SK-N-SH treated with all-trans-retinoic acid at 6 μM for 48 hours (cell line): Measurements from ENCODE around the gene DNAJB2.

Experiments
- ATAC-seq: fragments of 200-7000 bp; cut with Tn5 transposase; 3 replicates; pipeline ENCODE4 v1.9.1; 2020; ENCODE audit warnings: mild to moderate bottlenecking, moderate library complexity
- ARNTL ChIP-seq: fragments of 450-650 bp; formaldehyde crosslinking; IDR thresholded peaks from 2 replicates; pipeline ENCODE4 v1.5.0; 2020; ENCODE audit warnings: low read depth, mild to moderate bottlenecking, moderate library complexity, borderline replicate concordance
- BACH2 ChIP-seq: fragments of 250-450 bp; sonication (Bioruptor Pico); IDR thresholded peaks from 2 replicates; pipeline ENCODE4 v1.9.0; 2021; ENCODE audit warnings: mild to moderate bottlenecking, borderline replicate concordance
- CSDC2 ChIP-seq: fragments of 250-450 bp; sonication (Bioruptor Pico); IDR thresholded peaks from 2 replicates; pipeline ENCODE4 v1.5.0; 2020; ENCODE audit warnings: mild to moderate bottlenecking, moderate library complexity
- CSRNP3 ChIP-seq: fragments of 250-450 bp; sonication (Bioruptor Pico); IDR thresholded peaks from 2 replicates; pipeline ENCODE4 v1.5.1; 2021; ENCODE audit warnings: mild to moderate bottlenecking, moderate library complexity
- ESRRG ChIP-seq: fragments of 250-450 bp; sonication (Bioruptor Pico); IDR thresholded peaks from 2 replicates; pipeline ENCODE4 v1.6.1; 2021; ENCODE audit warnings: mild to moderate bottlenecking
- GLIS3 ChIP-seq: fragments of 250-450 bp; sonication (Bioruptor Pico); IDR thresholded peaks from 2 replicates; pipeline ENCODE4 v1.5.0; 2020; ENCODE audit warnings: mild to moderate bottlenecking, moderate library complexity
- ISL1 ChIP-seq: fragments of 250-450 bp; sonication (Bioruptor Pico); IDR thresholded peaks from 2 replicates; pipeline ENCODE4 v2.1.2; 2022; ENCODE audit warnings: mild to moderate bottlenecking, moderate library complexity
- OSR1 ChIP-seq: fragments of 250-450 bp; sonication (Bioruptor Pico); IDR thresholded peaks from 2 replicates; pipeline ENCODE4 v1.8.0; 2022; ENCODE audit warnings: moderate library complexity, mild to moderate bottlenecking, inconsistent platforms
- PATZ1 ChIP-seq: fragments of 250-450 bp; sonication (Bioruptor Pico); IDR thresholded peaks from 2 replicates; pipeline ENCODE4 v1.8.0; 2020; ENCODE audit warnings: mild to moderate bottlenecking, moderate library complexity, borderline replicate concordance
- PPARA ChIP-seq: fragments of 250-450 bp; sonication (Bioruptor Pico); IDR thresholded peaks from 2 replicates; pipeline ENCODE4 v1.5.0; 2020; ENCODE audit warnings: mild to moderate bottlenecking, borderline replicate concordance
- RARB ChIP-seq: fragments of 250-450 bp; sonication (Bioruptor Pico); IDR thresholded peaks from 2 replicates; pipeline ENCODE4 v1.8.0; 2021; ENCODE audit warnings: mild to moderate bottlenecking, moderate library complexity
- SNAI2 ChIP-seq: fragments of 250-450 bp; sonication (Bioruptor Pico); IDR thresholded peaks from 2 replicates; pipeline ENCODE4 v1.5.0; 2020; ENCODE audit warnings: mild to moderate bottlenecking, moderate library complexity
- TCF4 ChIP-seq: fragments of 250-450 bp; sonication (Bioruptor Pico); IDR thresholded peaks from 2 replicates; pipeline ENCODE4 v1.8.0; 2021; ENCODE audit warnings: mild to moderate bottlenecking, moderate library complexity, borderline replicate concordance
- TOX ChIP-seq: fragments of 250-450 bp; sonication (Bioruptor Pico); IDR thresholded peaks from 2 replicates; pipeline ENCODE4 v1.8.0; 2021; ENCODE audit warnings: mild to moderate bottlenecking, moderate library complexity, borderline replicate concordance
- ZC3H10 ChIP-seq: fragments of 250-450 bp; sonication (Bioruptor Pico); IDR thresholded peaks from 2 replicates; pipeline ENCODE4 v1.5.1; 2021; ENCODE audit warnings: mild to moderate bottlenecking, moderate library complexity
- ZFP3 ChIP-seq: fragments of 250-450 bp; sonication (Bioruptor Pico); IDR thresholded peaks from 2 replicates; pipeline ENCODE4 v1.5.0; 2020; ENCODE audit warnings: mild to moderate bottlenecking, moderate library complexity
- ZFP30 ChIP-seq: fragments of 450-650 bp; formaldehyde crosslinking; IDR thresholded peaks from 2 replicates; pipeline ENCODE4 v1.5.0; 2022; ENCODE audit warnings: mild to moderate bottlenecking, moderate library complexity
- ZNF565 ChIP-seq: fragments of 450-650 bp; formaldehyde crosslinking; conservative IDR thresholded peaks from 2 replicates; pipeline ENCODE4 v1.5.0; 2020; ENCODE audit warnings: low read depth, mild to moderate bottlenecking, moderate library complexity
- ZNF70 ChIP-seq: fragments of 450-650 bp; formaldehyde crosslinking; IDR thresholded peaks from 2 replicates; pipeline ENCODE4 v1.5.0; 2020; ENCODE audit warnings: mild to moderate bottlenecking, moderate library complexity
- ZNF8 ChIP-seq: fragments of 450-650 bp; formaldehyde crosslinking; IDR thresholded peaks from 2 replicates; pipeline ENCODE4 v1.5.0; 2020; ENCODE audit warnings: mild to moderate bottlenecking, moderate library complexity
- TF ChIP-seq, protein P1 (sequence below): fragments of 250-450 bp; sonication (Bioruptor Pico); IDR thresholded peaks from 2 replicates; pipeline ENCODE4 v1.5.0; 2020; ENCODE audit warnings: mild to moderate bottlenecking, moderate library complexity
- TF ChIP-seq, protein P2 (sequence below): fragments of 250-450 bp; sonication (Bioruptor Pico); IDR thresholded peaks from 2 replicates; pipeline ENCODE4 v1.5.1; 2020; ENCODE audit warnings: low read depth, mild to moderate bottlenecking, moderate library complexity
- TF ChIP-seq, protein P3 (sequence below): fragments of 250-450 bp; sonication (Bioruptor Pico); IDR thresholded peaks from 2 replicates; pipeline ENCODE4 v1.8.0; 2021; ENCODE audit warnings: low read depth, mild to moderate bottlenecking, moderate library complexity, borderline replicate concordance

DNAJB2 gene

DNA sequence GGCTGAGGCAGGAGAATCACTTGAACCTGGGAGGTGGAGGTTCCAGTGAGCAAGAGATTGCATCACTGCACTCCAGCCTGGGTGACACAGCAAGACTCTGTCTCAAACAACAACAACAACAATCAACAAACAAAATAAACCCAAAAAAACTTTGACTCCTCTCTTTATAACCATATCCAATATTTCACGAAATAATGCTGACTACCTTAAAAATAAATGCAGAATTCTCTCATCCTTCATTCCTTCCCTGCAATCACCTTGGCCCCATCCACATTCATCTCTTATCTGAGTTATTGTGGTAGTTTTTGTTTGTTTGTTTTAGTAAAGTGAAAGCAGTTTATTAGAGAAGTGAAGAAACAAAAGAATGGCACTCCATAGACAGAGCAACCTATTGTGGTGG lies 26.9 kb downstream of the DNAJB2 start:
- ATAC-seq: no peak
- no peak for TF ChIP-seq ZNF70 (CRISPR knock-in tag)
- TF ChIP-seq CSDC2 (CRISPR knock-in tag): no peak
- no peak for TF ChIP-seq BACH2
- TF ChIP-seq OSR1 (CRISPR knock-in tag): no peak
- TF ChIP-seq TOX (CRISPR knock-in tag): no peak
- TF ChIP-seq ARNTL (CRISPR knock-in tag): no peak
- TF ChIP-seq ZFP3 (CRISPR knock-in tag): no peak
- no peak for TF ChIP-seq SNAI2
- TF ChIP-seq PPARA: no peak
- TF ChIP-seq ZNF8 (CRISPR knock-in tag): no peak
- TF ChIP-seq, protein P1, sequence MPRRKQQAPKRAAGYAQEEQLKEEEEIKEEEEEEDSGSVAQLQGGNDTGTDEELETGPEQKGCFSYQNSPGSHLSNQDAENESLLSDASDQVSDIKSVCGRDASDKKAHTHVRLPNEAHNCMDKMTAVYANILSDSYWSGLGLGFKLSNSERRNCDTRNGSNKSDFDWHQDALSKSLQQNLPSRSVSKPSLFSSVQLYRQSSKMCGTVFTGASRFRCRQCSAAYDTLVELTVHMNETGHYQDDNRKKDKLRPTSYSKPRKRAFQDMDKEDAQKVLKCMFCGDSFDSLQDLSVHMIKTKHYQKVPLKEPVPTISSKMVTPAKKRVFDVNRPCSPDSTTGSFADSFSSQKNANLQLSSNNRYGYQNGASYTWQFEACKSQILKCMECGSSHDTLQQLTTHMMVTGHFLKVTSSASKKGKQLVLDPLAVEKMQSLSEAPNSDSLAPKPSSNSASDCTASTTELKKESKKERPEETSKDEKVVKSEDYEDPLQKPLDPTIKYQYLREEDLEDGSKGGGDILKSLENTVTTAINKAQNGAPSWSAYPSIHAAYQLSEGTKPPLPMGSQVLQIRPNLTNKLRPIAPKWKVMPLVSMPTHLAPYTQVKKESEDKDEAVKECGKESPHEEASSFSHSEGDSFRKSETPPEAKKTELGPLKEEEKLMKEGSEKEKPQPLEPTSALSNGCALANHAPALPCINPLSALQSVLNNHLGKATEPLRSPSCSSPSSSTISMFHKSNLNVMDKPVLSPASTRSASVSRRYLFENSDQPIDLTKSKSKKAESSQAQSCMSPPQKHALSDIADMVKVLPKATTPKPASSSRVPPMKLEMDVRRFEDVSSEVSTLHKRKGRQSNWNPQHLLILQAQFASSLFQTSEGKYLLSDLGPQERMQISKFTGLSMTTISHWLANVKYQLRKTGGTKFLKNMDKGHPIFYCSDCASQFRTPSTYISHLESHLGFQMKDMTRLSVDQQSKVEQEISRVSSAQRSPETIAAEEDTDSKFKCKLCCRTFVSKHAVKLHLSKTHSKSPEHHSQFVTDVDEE (CRISPR knock-in tag): no peak
- TF ChIP-seq CSRNP3 (CRISPR knock-in tag): no peak
- TF ChIP-seq RARB (CRISPR knock-in tag): no peak
- TF ChIP-seq ZNF565 (CRISPR knock-in tag): no peak
- TF ChIP-seq, protein P2, sequence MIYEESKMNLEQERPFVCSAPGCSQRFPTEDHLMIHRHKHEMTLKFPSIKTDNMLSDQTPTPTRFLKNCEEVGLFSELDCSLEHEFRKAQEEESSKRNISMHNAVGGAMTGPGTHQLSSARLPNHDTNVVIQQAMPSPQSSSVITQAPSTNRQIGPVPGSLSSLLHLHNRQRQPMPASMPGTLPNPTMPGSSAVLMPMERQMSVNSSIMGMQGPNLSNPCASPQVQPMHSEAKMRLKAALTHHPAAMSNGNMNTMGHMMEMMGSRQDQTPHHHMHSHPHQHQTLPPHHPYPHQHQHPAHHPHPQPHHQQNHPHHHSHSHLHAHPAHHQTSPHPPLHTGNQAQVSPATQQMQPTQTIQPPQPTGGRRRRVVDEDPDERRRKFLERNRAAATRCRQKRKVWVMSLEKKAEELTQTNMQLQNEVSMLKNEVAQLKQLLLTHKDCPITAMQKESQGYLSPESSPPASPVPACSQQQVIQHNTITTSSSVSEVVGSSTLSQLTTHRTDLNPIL (CRISPR knock-in tag): no peak
- TF ChIP-seq ISL1: no peak
- no peak for TF ChIP-seq ESRRG
- TF ChIP-seq TCF4 (CRISPR knock-in tag): no peak

DNA sequence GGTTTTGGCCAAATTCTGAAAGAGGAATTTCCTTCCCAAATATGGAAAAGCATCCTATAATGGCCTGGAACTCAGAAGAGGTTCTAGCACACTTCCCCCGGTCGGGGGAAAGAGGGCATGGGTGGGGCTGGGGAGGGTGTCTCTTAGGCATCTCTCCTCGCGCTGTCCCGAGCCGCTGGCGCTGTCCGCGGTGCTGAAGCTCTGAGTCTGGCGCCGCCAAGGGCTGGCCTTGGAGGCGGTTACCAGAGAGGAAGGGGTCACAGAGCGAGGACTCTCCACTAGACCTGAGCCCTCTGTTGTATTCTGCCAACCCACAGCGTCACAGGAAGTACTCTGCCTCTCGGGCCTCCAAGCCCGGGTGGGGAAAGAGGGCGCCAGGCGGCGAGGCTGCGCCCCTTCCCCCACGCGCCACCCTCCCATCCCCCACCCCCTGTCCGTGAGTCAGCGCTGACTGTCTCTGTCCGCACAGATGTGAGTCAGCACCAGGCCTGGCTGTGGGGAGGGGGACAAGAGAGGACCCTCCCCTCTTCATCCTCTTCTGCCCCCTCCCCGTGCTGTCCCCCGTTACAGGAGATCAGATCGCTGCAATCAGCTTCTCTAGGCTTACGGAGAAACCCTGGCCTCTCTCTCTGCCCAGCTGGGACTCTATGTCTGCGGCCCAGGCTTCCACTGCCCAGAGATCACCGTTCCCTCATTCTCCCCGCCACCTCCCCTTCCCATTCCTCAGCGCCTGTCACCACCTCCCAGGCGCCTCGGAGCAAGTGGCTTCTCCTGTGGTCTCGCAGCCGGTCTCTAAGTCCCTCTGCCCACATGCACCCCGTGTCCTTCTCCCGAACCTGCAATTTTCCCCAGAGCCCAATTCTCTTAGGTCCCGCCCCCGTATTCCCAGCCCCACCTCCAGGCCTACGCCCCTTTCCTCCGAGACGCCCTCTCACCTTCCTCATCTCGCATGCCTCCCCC lies 29.3 kb downstream of the DNAJB2 start:
- ATAC-seq: peak; percentile 96
- TF ChIP-seq, protein P2 (CRISPR knock-in tag): no peak
- TF ChIP-seq SNAI2 (no peak), CSDC2 (CRISPR knock-in tag) (peak; percentile 89; the same call in 1 of the 2 replicates), ZC3H10 (no peak), TCF4 (CRISPR knock-in tag) (no peak), TOX (CRISPR knock-in tag) (no peak), PATZ1 (CRISPR knock-in tag) (no peak), ZNF565 (CRISPR knock-in tag) (no peak), ZNF70 (CRISPR knock-in tag) (no peak), ZNF8 (CRISPR knock-in tag) (no peak), ARNTL (CRISPR knock-in tag) (no peak), CSRNP3 (CRISPR knock-in tag) (no peak), BACH2 (no peak), ISL1 (no peak), ZFP3 (CRISPR knock-in tag) (peak; percentile 50; the same call in 1 of the 2 replicates), OSR1 (CRISPR knock-in tag) (no peak), RARB (CRISPR knock-in tag) (no peak), ESRRG (no peak), GLIS3 (CRISPR knock-in tag) (no peak), ZFP30 (CRISPR knock-in tag) (no peak), PPARA (no peak)
- TF ChIP-seq, protein P3, sequence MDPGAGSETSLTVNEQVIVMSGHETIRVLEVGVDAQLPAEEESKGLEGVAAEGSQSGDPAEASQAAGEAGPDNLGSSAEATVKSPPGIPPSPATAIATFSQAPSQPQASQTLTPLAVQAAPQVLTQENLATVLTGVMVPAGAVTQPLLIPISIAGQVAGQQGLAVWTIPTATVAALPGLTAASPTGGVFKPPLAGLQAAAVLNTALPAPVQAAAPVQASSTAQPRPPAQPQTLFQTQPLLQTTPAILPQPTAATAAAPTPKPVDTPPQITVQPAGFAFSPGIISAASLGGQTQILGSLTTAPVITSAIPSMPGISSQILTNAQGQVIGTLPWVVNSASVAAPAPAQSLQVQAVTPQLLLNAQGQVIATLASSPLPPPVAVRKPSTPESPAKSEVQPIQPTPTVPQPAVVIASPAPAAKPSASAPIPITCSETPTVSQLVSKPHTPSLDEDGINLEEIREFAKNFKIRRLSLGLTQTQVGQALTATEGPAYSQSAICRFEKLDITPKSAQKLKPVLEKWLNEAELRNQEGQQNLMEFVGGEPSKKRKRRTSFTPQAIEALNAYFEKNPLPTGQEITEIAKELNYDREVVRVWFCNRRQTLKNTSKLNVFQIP (CRISPR knock-in tag): no peak
